Epithelial cell of proximal tubule (primary cell): ENCODE measurements around the gene NLRP1. TPM values are rescaled to one million over a fixed set of nuclear protein-coding genes. Genes with fewer than 3 reads are reported as not detected.

Source experiments
- DNase-seq: peaks from one replicate; pipeline ENCODE4 v3.0.0-alpha.2; 2011; ENCODE audit warnings: low read depth
- H3K4me3 ChIP-seq: 2 replicates; pipeline ENCODE4 v1.5.1; 2011; ENCODE audit warnings: low read depth, mild to moderate bottlenecking, low read length
- CTCF ChIP-seq: conservative IDR thresholded peaks from 2 replicates; pipeline ENCODE4 v1.5.1; 2012; ENCODE audit warnings: low read depth, mild to moderate bottlenecking, low read length
- total RNA-seq: library from RNA; depleted of rRNA; stranded (reverse); fragments of >200 nt; gene quantifications from 2 replicates; pipeline ENCODE4 v1.2.3, GENCODE V29; 2015

The NLRP1 gene
- total RNA-seq, 1 donor from 2014 or later: 12.7 TPM

- DNase-seq: no peak
- no peak for TF ChIP-seq CTCF
- peak within 1 kb of the TSS; percentile 93 for H3K4me3 ChIP-seq
Measured at GRCh38 chr17:5485270-5486205, 98.8 kb downstream of the NLRP1 start, which contains the start of gene DERL2. Gene DERL2, minus strand, starts transcription at chr17:5486178. Its CDS starts 17 bp downstream, at chr17:5486161.

- no peak overlapping the region for H3K4me3 ChIP-seq
- DNase-seq: no peak
- no peak for TF ChIP-seq CTCF
Measured at GRCh38 chr17:5481451-5481850, 102.9 kb downstream of the NLRP1 start.

GRCh38 chr17:5480962-5481361 lies 103.3 kb downstream of the NLRP1 start:
- no peak overlapping the region for H3K4me3 ChIP-seq
- no peak for TF ChIP-seq CTCF

GRCh38 chr17:5478992-5479391 lies 105.3 kb downstream of the NLRP1 start:
- no peak for DNase-seq
- no peak overlapping the region for H3K4me3 ChIP-seq
- no peak for TF ChIP-seq CTCF

More at GRCh38 chr17:5480962-5481361, 103.3 kb downstream of the NLRP1 start:
- DNase-seq: no peak

GRCh38 chr17:5473906-5474305 lies 110.4 kb downstream of the NLRP1 start:
- H3K4me3 ChIP-seq: no peak overlapping the region
- no peak for DNase-seq
- no peak for TF ChIP-seq CTCF

- no peak for TF ChIP-seq CTCF
- H3K4me3 ChIP-seq: no peak overlapping the region
- no peak for DNase-seq
Measured at GRCh38 chr17:5472511-5472910, 111.8 kb downstream of the NLRP1 start.
